Measurements from ENCODE around the gene CLK2. TPM values are rescaled to one million over a fixed set of nuclear protein-coding genes. Genes with fewer than 3 reads are reported as not detected.

Gene CLK2
- total RNA-seq (2014; rRNA removed; shearing (Covaris generic)): 38.1 and 49.0 TPM in 2 replicates

GRCh38 chr1:155273343-155274245 lies at the start of gene CLK2:
TSS of gene CLK2 (minus strand) at chr1:155273504. CDS start at chr1:155270977, 2,527 bp downstream.

GRCh38 chr1:155320661-155321617 lies 47.6 kb upstream of the CLK2 start, which contains the start of gene RUSC1:
TSS of gene RUSC1 (plus strand) at chr1:155320894. CDS start at chr1:155321774, 880 bp downstream.

GRCh38 chr1:155308493-155309422 lies 35.5 kb upstream of the CLK2 start, which contains the start of gene FDPS:
TSS of gene FDPS (plus strand) at chr1:155308866. CDS start at chr1:155309790, 924 bp downstream.

GRCh38 chr1:155301342-155301841 lies 28.1 kb upstream of the CLK2 start, which contains the start of gene PKLR:
TSS of gene PKLR (minus strand) at chr1:155301438. CDS start at chr1:155301395, 43 bp downstream.

GRCh38 chr1:155277070-155277901 lies 4.0 kb upstream of the CLK2 start, which contains the start of gene HCN3:
TSS of gene HCN3 (plus strand) at chr1:155277463. CDS start at chr1:155277591, 128 bp downstream.

GRCh38 chr1:155261852-155262673 lies 11.2 kb downstream of the CLK2 start, which contains the start of gene SCAMP3:
TSS of gene SCAMP3 (minus strand) at chr1:155262360. CDS start at chr1:155262151, 209 bp downstream.

GRCh38 chr1:155255243-155256007 lies 17.9 kb downstream of the CLK2 start, which contains the start of gene ENTREP3:
TSS of gene ENTREP3 (minus strand) at chr1:155255483. CDS start at chr1:155254877, 606 bp downstream.

Other genes starting within 250 kb of the CLK2 start
- 0.19 and 0.40 TPM in 2 replicates for gene DCST2, start 239.7 kb downstream of the CLK2 start, total RNA-seq (2014; rRNA removed; shearing (Covaris generic))
- gene DCST1, start 239.7 kb downstream of the CLK2 start, total RNA-seq (2014; rRNA removed; shearing (Covaris generic)): not detected in 2 replicates
- 112 and 116 TPM in 2 replicates for gene ADAM15, start 222.2 kb downstream of the CLK2 start, total RNA-seq (2014; rRNA removed; shearing (Covaris generic))
- gene EFNA4, start 209.8 kb downstream of the CLK2 start, total RNA-seq (2014; rRNA removed; shearing (Covaris generic)): 7.5 and 7.8 TPM in 2 replicates
- gene EFNA3, start 194.7 kb downstream of the CLK2 start, total RNA-seq (2014; rRNA removed; shearing (Covaris generic)): 2.5 and 3.0 TPM in 2 replicates
- gene EFNA1, start 145.6 kb downstream of the CLK2 start, total RNA-seq (2014; rRNA removed; shearing (Covaris generic)): 37.2 and 40.0 TPM in 2 replicates
- 68.9 and 72.0 TPM in 2 replicates for gene SLC50A1, start 137.7 kb downstream of the CLK2 start, total RNA-seq (2014; rRNA removed; shearing (Covaris generic))
- 75.7 and 98.1 TPM in 2 replicates for gene DPM3, start 133.0 kb downstream of the CLK2 start, total RNA-seq (2014; rRNA removed; shearing (Covaris generic))
- 102 and 136 TPM in 2 replicates for gene KRTCAP2, start 100.2 kb downstream of the CLK2 start, total RNA-seq (2014; rRNA removed; shearing (Covaris generic))
- 2.3 and 3.4 TPM in 2 replicates for gene TRIM46, start 99.7 kb downstream of the CLK2 start, total RNA-seq (2014; rRNA removed; shearing (Covaris generic))
- gene THBS3, start 65.6 kb downstream of the CLK2 start, total RNA-seq (2014; rRNA removed; shearing (Covaris generic)): 36.2 and 40.8 TPM in 2 replicates
- 125 and 141 TPM in 2 replicates for gene MTX1, start 64.8 kb downstream of the CLK2 start, total RNA-seq (2014; rRNA removed; shearing (Covaris generic))
- 13.9 and 22.8 TPM in 2 replicates for gene ENTREP3, start 18.0 kb downstream of the CLK2 start, total RNA-seq (2014; rRNA removed; shearing (Covaris generic))
- gene SCAMP3, start 11.1 kb downstream of the CLK2 start, total RNA-seq (2014; rRNA removed; shearing (Covaris generic)): 171 and 220 TPM in 2 replicates
- gene HCN3, start 4.0 kb upstream of the CLK2 start, total RNA-seq (2014; rRNA removed; shearing (Covaris generic)): 1.2 and 2.0 TPM in 2 replicates
- gene PKLR, start 27.9 kb upstream of the CLK2 start, total RNA-seq (2014; rRNA removed; shearing (Covaris generic)): 0.03 TPM in 1 of 2 replicates, not detected in the other
- gene FDPS, start 35.4 kb upstream of the CLK2 start, total RNA-seq (2014; rRNA removed; shearing (Covaris generic)): 191 and 212 TPM in 2 replicates
- 29.8 and 39.8 TPM in 2 replicates for gene RUSC1, start 47.4 kb upstream of the CLK2 start, total RNA-seq (2014; rRNA removed; shearing (Covaris generic))

Data from A375 (cell line).